Epithelial cell of esophagus (primary cell): ENCODE data around the gene ALDH2.

Experiments used
- DNase-seq: peaks from one replicate; pipeline ENCODE4 v3.0.0; 2010; ENCODE audit warnings: low read depth
- H3K4me3 ChIP-seq: 2 replicates; pipeline ENCODE4 v1.5.1; 2011; ENCODE audit warnings: mild to moderate bottlenecking, low read length, control low read depth
- TF ChIP-seq, protein P1 (sequence below): IDR thresholded peaks from 2 replicates; pipeline ENCODE4 v1.5.1; 2011; ENCODE audit warnings: low read depth, mild to moderate bottlenecking, low read length, control low read depth, inconsistent platforms; ENCODE audit not compliant: insufficient read depth; ENCODE audit errors: missing control alignments

Gene ALDH2

DNA sequence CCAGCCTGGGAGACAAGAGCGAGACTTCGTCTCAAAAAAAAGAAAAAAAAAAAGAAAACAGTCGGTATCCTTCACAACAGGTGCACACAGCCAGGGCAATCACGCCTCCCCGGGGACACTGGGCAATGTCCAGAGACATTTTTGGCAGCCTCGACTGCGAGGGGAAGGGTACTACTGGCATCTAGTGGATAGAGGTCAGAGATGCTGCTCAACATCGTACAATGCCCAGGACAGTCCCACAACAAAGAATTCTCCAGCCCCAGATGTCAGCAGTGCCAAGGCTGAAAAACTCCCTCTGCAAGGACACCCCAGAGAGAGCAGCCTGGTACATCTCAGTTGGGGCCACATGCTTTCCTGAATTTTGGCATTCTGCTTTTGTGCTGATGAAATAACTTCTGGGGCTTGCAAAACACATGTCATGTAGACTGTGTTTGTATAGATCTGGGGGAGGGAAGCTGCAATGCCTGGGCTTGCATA, 21.5 kb downstream of the ALDH2 start:
- TF ChIP-seq, protein P1, sequence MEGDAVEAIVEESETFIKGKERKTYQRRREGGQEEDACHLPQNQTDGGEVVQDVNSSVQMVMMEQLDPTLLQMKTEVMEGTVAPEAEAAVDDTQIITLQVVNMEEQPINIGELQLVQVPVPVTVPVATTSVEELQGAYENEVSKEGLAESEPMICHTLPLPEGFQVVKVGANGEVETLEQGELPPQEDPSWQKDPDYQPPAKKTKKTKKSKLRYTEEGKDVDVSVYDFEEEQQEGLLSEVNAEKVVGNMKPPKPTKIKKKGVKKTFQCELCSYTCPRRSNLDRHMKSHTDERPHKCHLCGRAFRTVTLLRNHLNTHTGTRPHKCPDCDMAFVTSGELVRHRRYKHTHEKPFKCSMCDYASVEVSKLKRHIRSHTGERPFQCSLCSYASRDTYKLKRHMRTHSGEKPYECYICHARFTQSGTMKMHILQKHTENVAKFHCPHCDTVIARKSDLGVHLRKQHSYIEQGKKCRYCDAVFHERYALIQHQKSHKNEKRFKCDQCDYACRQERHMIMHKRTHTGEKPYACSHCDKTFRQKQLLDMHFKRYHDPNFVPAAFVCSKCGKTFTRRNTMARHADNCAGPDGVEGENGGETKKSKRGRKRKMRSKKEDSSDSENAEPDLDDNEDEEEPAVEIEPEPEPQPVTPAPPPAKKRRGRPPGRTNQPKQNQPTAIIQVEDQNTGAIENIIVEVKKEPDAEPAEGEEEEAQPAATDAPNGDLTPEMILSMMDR = peak; percentile 56
- no peak for DNase-seq
- no peak overlapping the region for H3K4me3 ChIP-seq

DNA sequence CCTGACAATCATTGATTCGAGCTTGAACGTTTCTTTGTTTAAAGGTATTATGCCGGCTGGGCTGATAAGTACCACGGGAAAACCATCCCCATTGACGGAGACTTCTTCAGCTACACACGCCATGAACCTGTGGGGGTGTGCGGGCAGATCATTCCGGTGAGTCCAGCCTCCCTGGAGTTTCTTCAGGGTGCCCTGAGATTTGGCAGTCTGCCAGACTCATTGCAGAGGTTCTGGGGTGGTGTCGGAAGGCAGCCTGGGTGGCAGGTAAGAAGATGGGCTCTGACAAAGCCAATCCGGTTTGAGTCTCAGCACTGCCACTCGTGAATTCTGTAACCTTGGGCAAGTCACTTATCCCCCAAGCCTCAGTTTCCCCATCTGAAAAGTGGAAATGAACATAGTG, 23.0 kb downstream of the ALDH2 start:
- TF ChIP-seq, protein P1 = no peak
- H3K4me3 ChIP-seq = no peak overlapping the region
- DNase-seq = no peak

DNA sequence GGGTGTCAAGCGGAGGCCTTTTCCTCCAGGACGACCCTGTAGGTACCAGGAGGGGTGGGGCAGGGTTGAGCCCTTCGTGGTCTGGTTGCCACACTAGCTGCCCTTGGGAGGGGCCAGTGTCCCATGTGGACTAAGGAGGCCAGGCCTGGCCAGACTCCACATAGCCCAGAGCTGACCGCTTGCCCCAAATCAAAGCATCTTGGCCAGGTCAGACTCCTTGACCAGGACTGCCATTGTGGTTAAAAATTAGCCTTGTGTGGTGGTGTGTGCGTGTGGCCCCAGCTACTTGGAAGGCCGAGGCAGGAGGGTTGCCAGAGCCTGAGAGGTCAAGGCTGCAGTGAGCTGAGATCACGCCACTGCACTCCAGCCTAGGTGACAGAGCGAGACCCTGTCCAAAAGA, 24.8 kb downstream of the ALDH2 start:
- DNase-seq = no peak
- TF ChIP-seq, protein P1 = no peak

DNA sequence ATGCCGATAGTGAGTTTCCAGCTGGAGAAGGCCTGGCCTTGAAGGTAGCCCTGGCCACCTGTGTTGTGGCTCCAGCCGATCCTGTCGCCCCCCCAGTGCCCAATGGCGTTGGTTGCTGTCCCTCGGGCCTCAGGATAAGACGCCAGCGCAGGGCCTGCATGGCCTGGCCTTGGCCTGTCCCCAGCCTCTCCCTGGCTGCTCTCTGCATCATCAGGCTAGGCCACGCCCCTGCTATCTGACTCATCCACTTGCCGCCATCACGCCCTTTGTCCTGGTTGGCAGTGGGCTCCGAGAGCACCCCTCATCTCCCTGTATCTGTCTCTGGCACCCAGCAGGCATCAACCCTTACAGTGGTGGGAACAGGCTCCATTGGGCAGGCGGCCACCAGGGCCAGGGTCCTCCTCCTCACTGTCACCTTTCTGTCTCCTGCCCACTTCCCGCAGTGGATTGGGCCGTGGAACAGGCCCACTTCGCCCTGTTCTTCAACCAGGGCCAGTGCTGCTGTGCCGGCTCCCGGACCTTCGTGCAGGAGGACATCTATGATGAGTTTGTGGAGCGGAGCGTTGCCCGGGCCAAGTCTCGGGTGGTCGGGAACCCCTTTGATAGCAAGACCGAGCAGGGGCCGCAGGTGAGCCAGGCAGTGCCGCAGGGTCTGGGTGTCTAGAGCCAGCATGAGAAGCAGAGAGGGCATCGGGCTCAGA, 25.6 kb downstream of the ALDH2 start:
- TF ChIP-seq, protein P1 = no peak
- no peak overlapping the region for H3K4me3 ChIP-seq
- DNase-seq = peak; percentile 48

More for the DNA sequence above, 24.8 kb downstream of the ALDH2 start:
- H3K4me3 ChIP-seq = no peak overlapping the region

DNA sequence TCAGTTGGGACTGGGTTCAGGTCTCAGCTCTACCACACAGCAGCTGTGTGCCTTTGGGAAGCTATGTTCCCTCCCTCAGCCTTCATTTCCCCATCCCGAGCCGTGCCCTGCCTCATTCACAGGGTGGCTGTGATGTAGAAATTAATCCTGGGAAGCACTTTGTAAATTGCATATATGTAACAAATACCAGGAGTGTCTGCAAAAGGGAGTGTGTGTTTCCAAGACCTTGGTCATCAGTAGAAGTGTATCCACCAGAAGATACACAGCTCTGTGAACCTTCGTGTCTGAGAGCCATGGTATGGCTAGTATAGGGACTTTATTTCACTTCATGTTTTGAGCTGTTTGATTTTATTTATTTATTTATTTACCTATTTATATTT, 26.1 kb downstream of the ALDH2 start:
- DNase-seq = no peak
- TF ChIP-seq, protein P1 = no peak
- H3K4me3 ChIP-seq = no peak overlapping the region

DNA sequence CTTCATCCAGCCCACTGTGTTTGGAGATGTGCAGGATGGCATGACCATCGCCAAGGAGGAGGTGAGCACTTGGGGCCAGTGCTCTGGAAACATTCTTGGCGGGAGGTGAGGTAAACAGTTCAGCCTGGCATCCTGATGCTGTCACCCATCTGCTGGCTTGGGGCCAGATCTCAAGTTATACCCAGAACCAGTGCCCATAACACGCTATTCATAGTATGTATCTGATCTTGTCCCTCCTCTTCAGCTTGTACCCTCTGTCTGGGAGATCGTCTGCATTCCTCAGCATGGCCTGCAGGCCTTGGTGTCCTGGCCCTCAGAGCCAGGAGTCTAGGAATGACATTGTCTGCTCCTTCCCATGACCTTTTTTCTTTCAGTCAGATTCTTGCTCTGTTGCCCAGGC, 31.4 kb downstream of the ALDH2 start:
- no peak overlapping the region for H3K4me3 ChIP-seq
- DNase-seq = no peak
- TF ChIP-seq, protein P1 = no peak

DNA sequence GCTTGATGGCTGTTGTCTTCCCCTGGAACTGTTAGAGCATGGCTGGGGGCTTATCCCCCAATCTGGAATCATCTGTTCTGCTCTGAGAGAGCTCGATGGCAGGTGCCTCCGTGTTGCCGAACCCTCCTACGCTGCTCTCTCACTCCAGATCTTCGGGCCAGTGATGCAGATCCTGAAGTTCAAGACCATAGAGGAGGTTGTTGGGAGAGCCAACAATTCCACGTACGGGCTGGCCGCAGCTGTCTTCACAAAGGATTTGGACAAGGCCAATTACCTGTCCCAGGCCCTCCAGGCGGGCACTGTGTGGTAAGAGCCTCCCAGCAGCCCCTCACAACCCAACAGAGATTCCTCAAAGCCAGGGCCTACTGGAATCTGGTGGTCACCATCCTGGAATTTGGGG, 33.0 kb downstream of the ALDH2 start:
- TF ChIP-seq, protein P1 = no peak
- H3K4me3 ChIP-seq = no peak overlapping the region
- DNase-seq = no peak
